Stimulated activated CD4-positive, alpha-beta T cell treated with anti-CD3 and anti-CD28 coated beads, TNF-alpha, amount 100 ng/mL, for 24 hours (primary cell): Measurements from ENCODE around the gene MARK3.
A peak's percentile ranks its signal among the peaks of the same experiment; 100 is the strongest.

Experiments
- DNase-seq, 3 experiments: peaks; one replicate each; pipeline ENCODE4 v3.0.0-alpha.2; 2020; ENCODE audit warnings: low read depth in 3 of 3

Gene MARK3

DNA sequence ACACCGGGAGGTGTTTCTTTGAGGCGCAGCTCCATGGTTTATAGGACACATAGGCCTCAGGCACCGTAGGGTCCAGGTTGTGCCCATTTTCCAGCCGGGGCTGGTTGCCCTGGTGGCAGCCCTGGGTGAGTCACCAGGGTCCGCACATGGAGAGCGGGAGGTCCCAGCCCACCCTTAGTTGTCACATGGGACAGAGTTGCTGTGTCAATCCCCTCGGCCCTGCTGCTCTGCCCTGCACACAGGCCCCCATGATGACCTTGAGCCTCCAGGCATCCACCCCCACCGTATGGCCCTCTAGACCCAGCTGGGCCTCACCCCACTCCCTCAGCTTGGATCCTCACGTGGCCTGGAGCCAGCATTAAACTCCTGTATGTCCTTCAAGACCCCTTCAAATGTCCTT lies 151.5 kb downstream of the MARK3 start:
- DNase-seq: no peak

DNA sequence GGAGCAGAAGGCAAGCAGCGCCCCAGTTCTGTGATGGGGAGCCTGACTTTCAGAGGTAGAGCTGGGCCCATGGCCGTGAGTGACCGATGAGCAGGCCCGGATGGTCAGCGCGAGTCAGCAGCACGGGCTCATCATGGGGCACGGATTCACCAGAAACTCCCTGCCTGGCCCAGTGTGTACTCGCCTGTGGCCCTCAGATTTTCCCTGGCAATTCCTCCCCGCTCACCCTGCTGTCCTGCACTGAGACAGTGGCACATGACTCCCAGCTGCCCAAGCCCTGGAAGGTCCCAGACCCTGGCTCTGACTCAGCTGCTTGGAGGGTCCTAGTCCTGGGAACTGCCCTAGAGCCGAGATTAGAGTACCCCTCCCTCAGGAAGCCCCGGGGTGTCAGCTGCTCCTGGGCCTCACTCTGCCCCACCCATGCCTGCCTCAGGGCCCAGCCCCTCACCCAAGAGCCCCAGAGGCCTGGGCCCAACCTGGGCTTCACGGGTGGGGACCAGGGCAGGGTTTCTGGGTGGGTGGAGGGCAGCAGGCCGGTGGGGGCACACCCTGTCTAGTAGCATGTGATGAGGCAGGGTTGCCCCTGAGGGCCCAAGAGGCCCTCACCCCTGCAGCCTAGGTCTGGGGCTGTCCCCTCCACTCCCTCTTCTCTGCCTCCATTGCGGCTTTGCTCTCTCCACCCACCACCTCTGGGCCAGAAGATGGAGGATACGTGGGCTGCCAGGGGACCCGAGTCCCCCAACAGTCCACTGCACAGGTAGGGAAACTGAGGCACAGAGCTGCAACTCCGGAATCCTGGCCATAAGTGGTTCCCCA lies 152.2 kb downstream of the MARK3 start:
- DNase-seq: no peak

DNA sequence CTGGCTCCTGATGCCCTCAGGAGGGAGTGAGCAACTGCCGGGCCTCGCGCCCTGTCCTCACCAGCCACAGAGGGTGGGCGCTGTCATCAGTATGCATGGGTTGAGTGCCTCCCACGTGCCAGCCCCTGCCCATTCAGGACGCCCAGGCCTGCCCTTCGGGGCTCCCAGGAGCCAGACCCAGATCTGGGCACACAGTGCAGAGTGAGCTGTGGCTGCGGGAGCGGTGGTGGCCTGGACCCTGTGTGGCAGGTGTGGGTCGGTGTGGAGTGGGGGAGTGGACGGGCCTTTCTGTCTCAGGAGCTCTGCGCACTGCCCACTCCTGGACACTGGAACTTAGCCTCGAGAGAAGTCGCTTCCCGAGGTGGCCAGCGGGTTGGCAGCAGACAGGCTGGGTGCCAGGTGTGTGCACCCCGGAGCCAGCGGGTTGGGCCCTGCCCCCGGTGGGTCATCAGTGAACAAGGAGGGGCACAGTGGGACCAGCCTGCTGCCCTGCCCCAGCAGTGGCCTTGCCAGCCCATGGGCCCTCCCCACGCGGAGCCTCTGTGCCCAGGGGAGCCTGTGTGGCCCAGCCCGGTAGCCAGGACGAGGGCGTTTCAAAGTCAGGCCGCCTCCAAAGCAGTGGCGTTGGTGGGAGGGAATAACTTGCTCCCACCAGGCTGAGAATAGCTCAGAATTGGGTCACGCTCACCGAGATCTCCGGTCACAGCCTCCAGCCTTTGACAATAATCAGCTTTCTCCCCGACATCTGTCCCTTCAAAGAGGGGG lies 153.3 kb downstream of the MARK3 start:
- no peak for DNase-seq

DNA sequence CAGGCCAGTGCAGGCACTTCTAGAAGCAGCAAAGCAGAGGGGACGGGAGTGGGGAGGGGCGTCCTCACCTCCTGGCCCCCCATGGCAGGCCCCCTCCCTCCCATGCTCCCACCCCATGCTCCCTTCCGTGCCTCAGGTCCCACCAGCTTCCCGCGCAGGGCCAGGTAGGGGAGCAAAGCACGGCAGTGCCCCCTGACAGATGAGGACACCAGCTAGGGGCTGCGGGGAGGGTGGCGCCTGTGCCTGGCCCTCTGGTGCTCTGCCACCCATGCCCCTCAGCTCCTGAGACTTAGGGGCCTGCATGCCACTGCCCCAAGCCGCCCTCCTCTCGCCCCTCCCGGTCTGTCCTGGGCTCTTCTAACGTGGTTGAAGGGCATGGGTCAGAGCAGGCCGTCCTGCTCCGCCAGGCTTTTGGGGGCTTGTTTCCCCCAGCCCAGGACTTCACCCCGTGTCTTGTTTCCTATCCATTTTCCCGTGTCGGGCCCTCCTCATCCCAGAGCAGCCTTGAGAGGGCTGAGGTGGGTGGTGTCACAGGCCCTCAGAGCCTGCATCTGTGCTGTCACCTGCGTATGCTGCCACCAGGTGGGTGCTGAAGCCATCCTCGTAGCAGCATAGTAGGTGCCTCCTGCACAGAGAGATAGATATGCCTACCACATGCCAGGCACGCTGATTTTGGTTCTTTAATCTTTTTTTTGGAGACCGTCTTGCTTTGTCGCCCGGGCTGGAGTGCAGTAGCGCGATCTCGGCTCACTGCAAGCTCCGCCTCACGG lies 154.0 kb downstream of the MARK3 start:
- no peak for DNase-seq

DNA sequence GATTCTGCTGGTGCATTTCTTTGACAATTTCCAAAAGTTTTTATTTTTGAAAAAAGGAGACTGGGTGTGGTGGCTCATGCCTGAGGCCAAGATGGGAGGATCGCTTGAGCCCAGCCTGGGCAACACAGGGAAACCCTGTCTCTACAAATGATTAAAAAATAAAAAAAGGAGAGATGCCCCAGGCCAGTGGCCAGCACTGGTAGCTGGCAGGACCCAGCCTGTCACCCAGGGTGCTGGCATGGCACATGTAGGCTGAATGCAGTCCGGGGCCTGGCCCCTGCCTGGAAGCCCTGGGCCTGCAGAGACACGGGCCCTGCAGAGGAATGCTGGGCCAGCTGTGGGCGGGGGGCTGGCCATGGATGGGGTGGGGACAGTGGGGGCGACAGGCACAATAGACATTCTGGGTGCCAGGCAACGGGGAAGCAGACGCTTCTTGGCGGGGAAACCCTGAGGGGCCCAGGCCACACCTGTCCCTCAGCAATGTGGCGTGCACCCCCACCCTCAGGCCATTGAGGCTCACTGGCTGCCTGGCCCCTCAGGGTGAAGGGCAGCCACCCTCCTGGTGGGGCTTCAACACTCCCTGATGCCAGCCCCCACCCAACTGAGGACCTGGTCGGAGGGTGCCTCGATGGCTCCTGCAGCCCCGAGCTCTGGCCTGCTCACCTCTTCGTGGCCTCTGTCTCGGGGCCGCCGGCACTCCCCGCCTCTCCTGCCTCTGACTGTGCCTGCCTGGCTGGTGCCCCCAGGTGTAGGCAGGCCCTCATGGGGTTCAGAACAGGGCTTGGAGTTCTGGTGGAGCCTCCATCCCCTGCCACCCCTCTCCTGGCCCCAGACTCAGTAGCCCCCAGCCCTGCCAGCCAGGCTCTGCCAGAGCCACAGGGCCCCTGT lies 155.8 kb downstream of the MARK3 start:
- DNase-seq: no peak

DNA sequence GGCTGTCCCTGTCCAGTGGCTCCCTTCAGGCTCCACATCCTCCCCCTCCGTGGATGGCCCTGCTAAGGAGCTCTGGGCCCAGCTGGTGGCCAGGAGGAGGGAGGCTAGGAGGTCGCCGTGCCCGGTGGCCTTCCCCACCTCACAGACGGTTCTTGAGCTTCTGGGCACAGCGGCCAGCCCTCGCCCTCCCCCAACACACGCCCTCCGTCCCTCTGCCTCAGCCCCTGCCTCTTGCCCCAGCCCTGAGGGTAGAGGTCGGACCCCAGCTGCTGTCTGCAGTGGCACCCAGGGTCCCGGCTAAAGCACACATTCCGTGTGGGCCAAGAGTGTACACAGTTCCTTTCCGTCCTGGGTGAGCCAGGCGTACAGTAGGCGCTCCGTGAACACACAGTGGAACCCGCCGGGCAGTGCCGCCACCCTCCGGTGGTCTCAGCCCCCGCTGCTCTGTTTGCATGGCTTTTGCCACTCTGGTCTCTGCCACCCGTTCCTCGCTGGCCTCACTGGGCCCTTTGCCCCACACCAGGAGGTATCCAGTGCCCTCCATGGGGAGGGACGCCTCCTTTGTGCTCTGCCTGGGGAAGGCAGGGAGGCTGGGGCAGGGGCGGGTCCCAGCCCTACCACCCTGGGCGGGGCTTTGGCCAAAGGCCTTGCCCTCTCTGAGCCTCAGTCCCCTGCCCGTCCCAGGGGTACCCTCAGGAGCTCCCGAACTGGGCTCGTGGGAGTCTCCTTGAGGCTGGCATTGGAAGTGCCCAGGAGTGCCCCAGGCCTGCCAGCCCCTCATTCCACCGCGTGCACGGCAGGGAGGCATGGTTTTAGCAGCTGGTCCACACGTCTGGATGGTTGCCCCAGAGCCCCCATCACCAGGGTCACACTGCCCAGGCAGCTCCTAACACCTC lies 156.7 kb downstream of the MARK3 start:
- no peak for DNase-seq

DNA sequence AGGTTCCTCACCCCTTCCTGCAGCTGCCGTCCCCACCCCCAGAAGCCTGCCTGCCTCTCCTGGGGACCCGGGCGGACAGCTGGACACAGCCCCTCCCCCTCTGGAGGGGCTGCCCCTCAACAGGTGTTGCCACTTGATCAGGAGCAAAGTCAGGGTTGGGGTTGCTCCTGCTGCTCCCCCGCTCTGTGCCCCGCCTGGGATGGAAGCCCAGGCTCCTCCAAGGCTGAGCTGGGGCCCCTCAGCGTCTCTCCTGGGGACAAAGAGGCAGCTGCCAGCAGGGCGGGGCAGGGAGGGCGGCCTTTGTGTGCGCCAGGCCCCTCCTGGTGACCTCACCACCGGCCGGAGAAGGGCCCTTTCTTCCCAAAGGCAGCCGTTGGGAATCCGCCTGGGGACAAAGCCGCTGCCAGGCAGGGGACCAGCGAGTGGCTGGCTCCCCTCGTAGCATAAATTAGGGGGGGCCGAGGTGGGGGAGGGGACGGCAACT lies 157.4 kb downstream of the MARK3 start:
- no peak for DNase-seq

DNA sequence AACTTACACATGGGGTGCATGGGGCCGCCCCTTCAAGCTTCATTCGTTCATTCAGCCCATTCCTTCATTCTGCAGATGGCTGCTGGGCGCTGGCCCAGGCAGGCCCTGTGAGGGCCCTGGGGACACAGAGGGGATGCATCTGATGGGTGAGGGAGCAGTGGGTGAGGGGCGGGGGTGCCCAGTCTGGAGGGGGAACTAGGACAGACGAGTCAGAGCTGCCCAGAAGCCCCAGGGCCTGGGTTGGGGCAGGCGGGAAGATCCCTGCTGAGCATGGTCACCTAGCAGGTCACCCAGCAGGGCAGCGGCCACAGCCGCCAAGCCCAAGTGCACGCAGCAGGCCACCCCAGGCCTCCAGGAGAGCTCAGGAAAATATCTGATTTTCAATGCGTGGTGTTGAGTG lies 157.9 kb downstream of the MARK3 start:
- no peak for DNase-seq

DNA sequence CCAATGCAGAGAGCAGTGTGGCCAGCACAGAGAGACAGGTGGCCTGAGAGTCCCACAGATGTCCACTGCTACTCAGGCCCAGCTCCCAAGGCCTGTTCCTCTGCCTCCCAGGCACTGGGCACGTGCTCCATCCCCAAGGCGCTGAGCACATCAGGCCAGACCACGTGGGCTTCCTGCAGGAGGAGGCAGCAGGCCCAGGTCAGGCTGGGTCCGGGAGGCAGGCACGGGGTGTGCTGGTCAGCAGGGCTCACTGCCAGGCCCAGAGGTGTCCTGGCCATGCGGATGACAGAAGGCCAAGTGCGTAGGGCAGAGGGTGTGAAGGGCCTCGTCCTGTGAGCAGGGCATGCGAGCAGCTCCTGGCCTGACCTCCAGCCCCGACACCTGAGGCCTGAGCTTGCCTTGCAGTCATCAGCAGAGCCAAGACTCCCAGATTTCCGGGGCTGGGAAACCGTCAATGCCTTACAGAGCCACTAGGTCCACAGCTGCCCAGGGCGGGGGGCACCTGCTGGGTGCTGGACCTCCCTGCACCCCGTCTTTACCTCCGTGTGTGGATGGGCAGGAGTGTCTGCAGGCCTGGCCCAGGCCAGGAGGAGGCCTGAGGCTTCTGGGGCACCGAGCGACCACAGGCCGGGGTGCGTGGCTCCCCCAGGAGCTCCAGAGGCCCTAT lies 158.6 kb downstream of the MARK3 start:
- no peak for DNase-seq

DNA sequence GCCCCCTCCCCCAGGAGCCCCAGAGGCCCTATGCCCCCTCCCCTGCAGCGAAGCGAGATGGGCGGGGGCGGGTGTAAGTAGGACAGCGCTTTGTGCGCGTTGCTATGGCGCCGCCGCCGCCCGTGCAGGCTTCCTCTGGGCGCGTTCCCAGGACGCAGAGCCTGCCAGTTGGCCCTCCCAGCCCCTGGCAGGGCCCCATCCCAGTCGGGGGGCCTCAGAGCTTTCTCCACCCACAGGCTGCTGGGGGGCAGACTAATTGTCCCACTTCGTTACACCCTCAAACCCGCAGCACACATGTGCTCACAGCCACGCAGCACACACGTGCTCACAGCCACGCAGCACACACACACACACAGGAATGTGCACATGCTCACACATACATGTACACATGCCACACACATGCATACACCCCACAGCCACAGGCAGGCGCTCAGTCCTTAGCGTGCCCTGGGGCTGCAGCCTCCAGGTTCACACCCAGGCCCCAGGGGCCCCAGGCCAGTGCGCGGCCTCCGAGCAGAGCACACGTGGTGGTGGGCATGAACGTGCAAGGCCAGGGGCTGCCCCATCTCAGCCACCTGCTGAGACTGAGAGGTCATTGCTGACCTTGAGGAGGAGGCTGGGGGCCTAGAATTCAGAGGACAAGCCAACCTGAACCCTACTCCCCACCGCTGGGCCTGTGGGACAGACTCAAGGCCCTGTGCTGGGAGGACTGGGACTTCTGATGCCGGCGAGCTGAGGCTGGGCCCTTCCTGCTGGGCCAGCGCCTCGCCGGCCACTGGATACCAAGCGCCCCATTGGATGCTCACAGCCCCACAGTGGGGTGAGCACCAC lies 159.4 kb downstream of the MARK3 start:
- no peak for DNase-seq

DNA sequence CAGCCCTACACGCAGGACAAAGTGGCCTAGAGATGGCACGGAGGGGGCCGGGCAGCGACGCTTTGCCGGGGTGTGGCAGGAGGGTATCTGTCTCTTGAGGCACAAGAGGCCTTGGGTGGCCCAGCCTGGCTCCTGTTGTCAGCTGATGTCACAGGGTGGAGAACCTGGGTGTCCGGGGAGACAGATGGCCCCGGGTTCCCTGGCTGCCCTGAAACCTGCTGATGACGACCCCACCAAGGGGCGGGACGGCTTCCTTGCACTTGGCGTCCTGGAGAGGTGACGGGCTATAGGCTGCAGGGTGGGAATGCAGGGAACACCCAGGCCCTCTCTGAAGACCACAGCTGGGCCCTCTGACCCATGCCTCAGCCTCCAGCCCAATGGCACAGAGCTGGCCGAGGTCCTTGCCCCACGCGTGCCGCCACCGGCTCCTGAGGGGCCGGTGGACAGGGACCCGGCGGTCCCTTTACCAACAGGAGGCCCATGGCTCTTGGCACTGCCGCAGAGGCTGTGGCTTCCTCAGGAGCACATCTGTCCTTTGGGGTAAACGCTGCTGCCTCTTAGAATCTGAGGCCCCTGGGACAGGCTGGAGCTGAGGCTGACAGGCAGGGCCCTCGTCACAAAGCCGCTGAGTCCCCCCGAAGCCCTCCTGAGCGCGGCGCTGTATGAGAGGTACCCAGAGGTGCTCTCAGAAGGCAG lies 160.2 kb downstream of the MARK3 start:
- no peak for DNase-seq

DNA sequence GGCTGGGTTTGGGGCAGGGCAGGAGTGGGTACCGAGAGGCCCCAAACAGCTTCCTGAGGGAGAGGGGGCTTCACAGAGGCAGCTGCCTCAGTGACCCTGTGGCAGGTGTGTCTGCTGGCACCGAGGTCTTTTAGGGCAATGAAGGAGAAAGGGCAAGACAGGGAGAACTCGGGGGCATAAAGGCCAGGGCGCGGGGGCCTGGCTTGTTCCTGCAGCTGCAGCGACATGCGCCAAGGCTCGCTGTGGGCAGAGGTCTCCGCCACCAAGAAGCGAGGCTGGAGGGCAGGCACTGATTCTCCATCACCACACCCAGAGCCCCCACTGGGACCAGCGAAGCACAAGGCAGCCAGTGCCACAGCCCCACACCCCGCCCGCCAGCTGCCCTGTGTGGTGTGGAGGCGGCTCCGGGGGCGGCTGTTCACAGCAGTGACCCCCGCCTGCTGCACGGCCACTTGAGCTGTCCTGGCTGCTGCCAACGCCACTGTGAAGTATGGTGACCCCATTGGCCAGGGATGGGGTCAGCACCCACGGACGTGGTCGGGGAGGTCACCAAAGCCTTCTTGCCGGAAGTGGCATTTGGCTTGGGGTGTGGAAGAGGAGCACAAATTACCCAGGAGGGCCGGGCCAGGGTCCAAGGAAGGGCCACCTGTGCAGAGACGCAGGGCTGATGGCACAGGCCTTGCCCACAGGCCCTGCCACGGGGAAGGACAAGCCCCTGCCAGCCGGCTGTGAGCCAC lies 160.9 kb downstream of the MARK3 start:
- no peak for DNase-seq

DNA sequence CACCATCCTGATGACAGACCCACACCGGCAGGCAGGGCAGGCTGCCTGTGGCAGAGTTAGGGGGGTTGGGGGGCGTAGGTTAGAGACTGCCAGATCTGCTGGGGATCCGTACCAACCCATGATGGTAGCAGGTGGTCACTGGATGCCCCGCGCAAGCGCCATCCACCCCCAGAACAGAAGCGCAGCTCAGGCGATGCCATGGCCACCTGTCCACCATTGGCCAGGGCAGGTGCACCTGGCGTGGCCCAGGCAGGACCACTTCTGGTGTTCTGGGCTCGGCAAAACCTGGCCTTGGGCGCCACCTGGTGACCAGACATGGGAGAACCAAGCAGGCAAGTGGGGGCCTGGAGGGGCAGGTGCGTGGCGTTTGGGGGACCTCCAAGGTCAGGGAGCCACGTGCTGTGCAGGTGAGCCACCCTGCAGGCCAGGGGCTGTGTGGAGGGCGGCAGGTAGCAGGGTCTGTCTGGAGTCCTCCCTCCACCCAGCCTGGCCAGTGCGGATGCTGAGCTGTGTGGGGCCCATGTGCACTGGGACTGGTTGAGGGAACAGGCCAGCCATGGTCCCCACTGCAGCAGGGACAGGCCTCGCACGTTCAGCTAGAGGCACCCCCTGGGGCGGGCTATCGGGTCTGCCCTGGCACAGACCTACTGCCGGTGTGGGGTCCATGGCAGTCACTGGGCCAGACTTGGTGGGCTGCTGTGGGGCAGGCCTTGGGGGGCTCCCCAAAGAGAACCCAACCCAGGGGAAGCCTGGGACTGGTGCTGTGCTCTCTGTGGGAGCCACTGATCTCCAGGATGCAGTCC lies 161.6 kb downstream of the MARK3 start:
- DNase-seq: peak; percentile 46 to 72 (median 61)

DNA sequence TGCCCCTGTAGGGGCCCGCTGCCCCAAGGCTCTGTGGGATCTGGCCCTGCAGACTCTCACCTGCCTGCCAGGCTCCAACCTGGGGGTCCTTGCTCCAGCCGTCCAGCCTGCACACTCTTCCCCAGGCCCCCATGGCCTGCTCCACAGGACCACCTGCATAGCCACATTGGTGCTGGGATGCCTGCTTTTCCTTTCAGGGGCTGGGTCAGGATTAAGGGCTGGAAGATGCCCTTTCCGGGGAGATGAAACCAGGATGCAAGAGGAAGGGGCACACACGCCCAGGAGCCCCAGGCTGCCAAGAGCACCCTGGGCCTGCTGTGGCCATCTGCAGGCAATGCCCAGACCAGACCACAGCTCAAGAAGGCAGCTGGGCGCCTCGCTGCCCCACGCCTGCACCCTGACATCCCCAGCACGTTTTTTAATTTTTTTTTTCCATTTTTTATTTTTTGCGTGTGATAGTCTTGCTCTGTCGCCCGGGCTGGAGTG lies 162.3 kb downstream of the MARK3 start:
- no peak for DNase-seq

DNA sequence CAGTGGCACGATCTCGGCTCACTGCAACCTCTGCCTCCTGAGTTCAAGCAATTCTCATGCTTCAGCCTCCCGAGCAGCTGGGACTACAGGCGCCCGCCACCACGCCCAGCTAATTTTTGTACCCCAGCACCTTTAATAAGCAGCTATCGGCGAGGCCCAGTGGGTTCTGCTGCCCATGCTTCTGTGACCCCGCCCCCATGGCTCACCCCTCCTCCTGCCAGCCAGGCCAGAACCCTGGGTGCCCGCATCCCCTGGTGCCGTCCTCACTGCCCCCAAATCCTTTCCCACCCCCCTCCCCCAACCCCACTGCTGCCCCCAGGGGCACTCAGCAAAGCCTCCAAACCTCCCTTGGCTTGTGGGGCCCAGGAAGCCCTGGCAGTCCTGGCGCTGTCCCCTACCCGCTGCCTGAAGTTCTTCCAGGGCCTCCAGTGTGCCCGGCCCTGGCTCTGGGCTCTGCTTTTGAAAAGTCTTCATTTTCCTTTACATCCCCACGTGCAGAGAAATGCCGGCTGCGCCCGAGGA lies 162.8 kb downstream of the MARK3 start:
- no peak for DNase-seq
